ENCODE measurements around the gene ZBTB7C.

GRCh38 chr18:48407358-48407757 is 1.8 kb downstream of the ZBTB7C start:
- TF ChIP-seq, protein P1, sequence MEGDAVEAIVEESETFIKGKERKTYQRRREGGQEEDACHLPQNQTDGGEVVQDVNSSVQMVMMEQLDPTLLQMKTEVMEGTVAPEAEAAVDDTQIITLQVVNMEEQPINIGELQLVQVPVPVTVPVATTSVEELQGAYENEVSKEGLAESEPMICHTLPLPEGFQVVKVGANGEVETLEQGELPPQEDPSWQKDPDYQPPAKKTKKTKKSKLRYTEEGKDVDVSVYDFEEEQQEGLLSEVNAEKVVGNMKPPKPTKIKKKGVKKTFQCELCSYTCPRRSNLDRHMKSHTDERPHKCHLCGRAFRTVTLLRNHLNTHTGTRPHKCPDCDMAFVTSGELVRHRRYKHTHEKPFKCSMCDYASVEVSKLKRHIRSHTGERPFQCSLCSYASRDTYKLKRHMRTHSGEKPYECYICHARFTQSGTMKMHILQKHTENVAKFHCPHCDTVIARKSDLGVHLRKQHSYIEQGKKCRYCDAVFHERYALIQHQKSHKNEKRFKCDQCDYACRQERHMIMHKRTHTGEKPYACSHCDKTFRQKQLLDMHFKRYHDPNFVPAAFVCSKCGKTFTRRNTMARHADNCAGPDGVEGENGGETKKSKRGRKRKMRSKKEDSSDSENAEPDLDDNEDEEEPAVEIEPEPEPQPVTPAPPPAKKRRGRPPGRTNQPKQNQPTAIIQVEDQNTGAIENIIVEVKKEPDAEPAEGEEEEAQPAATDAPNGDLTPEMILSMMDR (conservative IDR thresholded peaks at IDR 0.05), result no peak
- no peak for TF ChIP-seq ZFX (IDR thresholded peaks at IDR 0.05)
